Activated CD4-positive, CD25-positive, alpha-beta regulatory T cell treated with anti-CD3 and anti-CD28 coated beads, Interleukin-2, amount 50 U/mL, for 72 hours (primary cell): Measurements from ENCODE around the gene LMTK2.
"Not testable (repeated sequence)": the region's sequence is repeated elsewhere in the genome, so short reads cannot be mapped to it uniquely, and the experiment has no call there.

ENCODE experiments used
- DNase-seq: peaks from one replicate; pipeline ENCODE4 v3.0.0; 2021

The LMTK2 gene

DNA sequence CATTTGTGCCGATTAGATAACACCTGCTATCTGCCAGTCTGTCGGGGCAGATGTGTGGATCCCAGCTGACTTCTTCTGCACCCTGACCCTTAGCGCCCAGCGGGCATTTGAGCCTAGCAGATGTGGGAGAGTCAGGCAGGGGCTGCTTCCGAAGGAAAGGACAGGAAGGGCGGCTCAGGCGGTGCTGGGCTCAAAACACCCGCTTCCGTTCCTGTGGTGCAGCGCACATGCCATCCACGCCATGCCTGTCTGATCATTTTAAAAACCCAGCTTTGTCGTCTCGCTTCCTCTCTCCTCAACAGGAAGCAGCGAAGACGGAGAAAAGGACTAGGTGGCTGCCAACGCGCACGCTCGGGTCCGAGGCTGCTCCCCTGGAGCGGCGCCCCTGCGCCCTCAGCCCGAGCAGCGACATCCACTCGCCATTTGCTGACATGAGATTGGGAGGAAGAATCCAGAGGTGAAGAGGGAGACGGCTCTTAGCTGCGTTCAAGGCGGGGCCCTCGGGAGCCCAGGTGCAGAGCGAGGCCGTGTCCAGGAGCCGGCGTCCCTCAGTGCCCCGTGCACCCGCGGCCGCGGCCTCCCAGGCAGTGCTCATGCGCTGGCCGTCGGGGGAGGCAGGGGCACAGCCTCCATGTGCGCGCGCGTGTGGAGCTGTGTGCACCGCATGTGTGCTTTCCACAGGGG lies 98.6 kb downstream of the LMTK2 start:
- no peak for DNase-seq

DNA sequence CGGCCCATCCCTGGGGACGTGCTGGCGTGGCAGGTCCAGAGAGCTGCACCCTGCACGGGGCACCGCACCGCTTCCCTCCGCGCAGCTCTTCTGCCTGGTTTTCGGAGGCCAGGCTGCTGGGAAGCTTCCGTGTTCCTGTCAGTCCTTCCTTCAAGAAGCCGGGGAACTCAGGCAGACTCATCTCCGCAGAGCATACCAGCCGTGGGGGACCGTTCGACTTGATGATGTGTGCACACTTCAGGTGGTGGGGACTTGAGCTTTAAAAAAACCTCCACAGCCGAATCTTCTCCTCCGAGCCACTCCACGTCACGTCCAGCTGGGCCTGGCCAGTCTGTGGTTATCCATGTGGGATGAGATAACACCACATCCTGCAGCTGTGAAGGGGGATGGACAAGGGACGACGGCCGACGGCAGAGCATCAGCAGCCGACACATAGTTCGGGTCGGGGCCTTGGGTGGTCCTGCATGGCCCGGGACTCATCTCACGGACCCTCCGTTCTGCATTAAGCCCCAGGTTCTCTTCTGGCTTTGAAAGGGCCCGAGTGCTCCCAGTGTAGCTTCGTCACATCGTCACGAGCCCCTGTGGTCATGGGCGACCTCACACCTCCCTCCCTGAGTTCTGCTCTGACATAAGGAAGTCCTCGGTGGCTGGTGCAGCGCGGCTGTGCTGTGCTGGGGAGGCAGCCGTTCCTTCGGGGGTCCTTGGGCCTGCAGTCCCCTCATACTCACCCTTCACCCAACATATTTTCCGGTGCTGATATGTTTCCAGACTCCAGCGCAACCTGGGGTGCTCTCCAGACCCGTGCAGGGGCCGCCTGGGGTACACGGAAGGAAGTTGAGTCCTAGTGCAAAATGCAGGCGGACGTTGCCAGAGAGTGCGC lies 100.0 kb downstream of the LMTK2 start:
- no peak for DNase-seq

DNA sequence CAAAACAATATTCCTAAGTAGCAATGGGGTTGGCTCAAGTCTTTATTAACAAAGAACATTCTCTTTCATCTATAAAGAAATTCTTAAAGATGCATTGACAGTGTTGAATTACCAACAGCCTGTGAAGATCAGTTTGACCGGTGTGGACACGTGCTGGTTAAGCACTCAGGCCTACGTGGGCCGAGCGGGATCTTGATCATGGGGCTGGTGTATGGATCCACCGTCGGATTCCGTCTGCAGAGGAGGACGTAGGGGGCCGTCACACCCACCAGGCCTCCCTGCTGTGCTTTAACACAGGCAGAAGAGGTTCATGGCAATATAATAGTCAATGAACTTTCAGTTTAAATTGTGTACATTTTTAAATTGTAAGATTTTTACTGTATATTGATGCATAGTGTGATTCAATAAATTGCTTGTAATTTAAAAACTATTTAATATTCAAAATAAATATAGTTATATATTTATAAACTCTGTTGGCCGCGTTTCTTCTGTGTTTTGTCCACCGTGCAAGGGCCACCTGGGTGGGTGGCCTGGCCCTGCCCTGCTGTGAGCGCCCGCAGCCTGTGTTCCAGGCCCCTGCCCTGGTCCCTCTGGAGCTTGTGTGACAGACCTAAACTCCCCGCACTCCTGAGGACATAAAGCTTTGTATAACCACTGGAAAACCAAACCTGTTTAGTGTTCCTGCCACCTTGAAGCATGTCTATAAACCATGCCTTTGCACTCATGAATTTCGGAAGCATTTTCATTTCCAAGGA lies 102.7 kb downstream of the LMTK2 start:
- DNase-seq: no peak

DNA sequence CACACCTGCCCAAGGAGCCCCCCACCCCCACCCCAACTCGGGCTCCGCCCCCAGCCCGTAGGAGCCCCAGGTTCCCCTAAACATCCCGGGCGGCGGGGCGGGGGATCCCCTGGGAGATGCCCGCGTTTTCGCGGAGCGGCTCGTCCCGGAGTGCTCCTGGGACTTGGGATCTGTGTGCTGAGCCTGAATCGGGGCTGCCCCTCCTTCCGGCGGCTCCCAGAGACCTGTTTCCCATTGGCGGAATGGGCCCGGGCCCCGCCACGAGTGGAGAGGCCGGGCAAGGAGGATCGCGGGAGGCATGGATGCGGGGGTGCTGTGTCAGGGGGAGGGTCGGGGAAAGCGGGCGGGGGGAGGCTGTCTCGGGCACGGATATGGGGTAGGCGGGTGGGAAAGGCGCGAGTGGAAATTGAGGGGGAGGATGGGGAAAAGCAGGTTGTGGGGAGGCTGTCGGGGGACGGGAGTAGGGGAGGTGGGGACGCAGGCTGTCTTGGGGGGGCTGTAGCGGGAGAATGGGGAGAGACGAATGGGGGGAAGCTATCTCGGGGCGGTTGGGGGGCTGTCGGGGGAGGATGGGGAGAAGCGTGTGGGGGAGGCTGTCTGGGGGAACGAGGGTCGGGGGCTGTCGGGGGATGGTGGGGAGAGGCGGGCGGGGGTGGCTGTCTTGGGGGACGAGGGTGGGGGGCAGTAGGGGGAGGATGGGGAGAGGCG lies 104.0 kb downstream of the LMTK2 start:
- DNase-seq: no peak

DNA sequence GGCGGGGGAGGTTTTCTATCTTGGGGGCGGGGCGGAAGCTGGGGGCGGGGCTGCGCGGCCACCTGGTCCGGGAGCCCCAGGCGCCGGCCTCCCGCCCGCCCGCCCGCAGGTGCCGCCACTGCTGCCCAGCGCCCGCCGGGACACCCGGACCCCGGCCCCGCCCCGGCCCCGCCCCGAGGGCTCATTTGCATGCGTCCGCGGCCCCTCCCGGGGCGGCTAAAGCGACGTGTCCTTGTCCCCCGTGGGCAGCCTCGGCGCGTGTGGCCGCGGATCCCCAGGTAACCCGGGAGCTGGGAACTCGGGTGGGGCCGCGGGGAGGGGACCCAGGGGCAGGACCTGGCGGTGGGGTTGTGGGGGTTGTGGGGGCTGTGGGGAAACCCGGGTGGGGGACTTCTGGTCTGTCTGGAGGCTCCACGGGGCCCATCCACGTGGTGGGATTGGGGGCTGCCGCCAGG lies 104.6 kb downstream of the LMTK2 start, which contains the start of gene BHLHA15:
TSS of gene BHLHA15 (plus strand) at position 219 of the 455 bp plus-strand sequence. CDS start 871 bp downstream, outside the sequence.
- no peak for DNase-seq

DNA sequence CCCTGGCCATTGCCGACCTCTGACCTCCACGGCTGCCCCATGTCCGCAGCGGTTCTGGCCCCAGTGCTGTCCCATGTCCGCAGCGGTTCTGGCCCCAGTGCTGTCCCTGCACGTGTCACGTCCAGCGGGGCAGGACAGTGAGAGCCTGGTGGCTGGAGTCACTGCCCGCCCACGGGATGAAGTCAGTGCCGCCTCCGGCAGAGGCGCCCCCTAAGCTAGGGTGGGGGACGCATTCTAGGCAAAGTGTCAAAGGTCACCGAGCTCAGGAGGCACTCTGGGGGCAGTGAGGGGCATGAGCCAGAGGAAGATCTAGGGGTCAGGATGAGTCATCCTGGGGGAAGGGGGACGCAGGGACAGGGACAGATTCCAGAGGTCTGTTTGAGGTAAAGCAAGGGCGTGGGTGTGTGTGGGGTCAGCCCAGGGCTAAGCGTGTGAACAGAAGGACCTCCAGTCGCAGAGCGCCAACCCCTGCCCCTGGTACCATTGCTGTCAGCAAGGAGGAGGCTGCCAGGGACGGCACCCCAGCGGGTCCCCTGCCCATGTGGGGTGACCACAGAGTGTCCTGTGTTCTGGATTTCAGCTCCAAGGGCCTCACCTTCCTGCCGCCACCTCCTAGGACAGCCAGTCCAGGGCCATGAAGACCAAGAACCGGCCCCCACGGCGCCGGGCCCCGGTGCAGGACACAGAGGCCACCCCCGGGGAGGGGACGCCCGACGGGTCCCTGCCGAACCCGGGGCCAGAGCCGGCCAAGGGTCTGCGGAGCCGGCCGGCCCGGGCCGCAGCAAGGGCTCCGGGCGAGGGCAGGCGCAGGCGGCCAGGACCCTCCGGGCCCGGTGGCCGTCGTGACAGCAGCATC lies 105.2 kb downstream of the LMTK2 start:
- DNase-seq: no peak

DNA sequence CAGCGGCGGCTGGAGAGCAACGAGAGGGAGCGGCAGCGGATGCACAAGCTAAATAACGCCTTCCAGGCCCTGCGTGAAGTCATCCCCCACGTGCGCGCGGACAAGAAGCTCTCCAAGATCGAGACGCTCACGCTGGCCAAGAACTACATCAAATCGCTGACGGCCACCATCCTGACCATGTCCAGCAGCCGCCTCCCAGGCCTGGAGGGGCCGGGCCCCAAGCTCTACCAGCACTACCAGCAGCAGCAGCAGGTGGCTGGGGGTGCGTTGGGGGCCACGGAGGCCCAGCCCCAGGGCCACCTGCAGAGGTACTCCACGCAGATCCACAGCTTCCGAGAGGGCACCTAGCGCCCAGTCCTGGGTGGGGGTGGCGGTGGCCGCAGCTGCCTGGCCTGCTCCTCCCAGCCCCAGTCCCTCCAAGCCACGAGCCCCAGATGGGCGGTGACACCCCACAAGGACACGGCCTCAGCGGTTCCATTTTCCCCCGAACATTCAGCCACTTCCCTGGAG lies 105.9 kb downstream of the LMTK2 start:
- peak; percentile 26 for DNase-seq

DNA sequence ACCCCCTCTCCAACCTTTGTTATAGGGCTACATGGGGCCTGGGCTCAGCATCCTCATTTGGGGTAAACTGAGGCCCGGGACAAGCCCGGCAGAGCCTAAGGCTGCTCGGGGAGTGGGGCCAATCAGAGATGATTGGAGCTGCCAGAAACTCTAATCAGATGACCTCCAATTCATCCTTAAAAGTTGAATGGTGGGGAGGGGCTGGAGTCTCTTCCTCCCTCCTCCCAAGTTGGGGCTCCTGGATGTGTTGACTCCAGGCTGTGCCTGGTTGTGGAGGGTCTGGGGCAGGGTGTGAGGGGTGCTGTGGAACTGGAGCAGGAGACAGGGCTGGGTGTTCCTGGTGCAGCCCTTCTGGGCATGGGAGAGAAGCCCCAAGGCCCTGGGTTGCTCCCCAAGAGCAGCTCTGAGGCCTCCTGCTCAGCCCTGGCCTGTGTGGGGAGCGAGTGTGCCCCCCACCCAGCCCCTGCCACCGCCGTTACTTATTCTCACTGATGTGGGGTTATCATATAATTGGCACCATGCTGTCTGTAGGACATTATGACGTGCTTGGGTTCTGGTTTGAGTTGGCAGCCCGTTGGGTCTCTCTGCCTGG lies 106.7 kb downstream of the LMTK2 start:
- no peak for DNase-seq

DNA sequence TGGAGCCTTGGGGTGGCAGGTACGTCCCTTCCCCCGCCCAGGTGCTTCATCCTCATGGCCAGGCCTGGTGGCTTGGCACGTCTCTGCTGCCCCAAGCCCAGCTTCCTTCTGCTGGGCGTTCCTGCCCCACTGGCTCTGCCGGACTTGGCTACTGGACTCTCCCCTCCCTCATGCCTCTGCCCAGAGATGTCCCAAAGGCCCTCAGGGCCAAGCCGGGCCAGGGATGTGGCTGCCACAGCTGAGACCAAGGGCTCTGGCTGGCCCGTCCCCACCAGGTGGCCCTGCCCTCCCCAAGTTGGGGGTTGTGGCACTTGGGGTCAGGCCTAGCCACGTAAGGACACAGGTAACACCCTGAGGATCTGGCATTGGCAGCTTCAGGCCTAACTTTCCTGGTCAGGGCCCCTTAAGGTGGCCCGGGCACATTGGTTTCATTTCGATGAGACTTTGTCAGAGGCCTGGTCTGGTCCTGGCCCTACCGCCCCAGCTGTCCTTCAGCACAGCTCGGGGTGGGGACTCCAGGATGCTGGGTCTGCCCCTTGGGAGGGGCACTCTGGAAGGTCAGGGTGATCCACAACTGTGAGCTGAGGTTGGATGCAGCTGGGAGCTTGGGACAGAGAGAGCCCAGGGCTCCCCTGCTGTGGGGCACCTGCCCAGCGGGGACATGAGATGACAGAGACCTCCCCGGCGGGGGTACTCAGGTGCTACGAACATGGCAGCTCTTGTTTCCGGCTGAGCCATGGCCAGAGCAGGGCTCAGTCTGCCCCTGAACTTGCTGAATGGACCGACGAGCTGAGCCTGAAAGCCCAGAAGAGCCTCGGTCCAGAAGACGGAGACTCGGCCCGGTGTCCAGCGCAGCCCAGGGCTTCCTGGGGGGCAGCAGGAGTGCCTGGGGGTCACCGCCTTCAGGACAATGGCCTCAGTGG lies 107.5 kb downstream of the LMTK2 start:
- DNase-seq: no peak

DNA sequence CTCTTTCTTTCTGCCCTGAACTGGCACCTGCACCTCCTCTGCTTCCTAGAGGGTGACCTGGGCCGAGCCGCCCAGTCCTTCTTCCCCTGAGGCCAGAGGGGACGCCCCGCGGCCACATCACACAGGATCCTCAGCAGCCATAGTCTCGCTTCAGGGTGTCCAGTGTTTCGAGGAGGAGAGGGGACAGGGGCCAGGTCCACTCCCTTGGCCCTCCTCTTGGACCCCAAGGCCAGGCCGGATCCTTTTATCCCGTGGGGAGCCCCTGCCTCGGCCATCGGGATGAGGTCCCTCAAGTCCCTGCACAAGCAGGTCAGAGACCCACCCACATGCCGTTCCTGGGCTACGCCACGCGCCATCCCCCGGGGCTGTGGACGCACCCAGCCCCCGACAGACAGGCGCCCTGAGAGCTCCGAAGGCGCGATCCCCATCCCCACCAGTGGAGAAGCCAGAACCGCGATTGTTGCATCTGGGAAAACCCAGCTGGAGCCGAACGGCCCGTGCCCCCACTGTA lies 108.2 kb downstream of the LMTK2 start:
- no peak for DNase-seq

DNA sequence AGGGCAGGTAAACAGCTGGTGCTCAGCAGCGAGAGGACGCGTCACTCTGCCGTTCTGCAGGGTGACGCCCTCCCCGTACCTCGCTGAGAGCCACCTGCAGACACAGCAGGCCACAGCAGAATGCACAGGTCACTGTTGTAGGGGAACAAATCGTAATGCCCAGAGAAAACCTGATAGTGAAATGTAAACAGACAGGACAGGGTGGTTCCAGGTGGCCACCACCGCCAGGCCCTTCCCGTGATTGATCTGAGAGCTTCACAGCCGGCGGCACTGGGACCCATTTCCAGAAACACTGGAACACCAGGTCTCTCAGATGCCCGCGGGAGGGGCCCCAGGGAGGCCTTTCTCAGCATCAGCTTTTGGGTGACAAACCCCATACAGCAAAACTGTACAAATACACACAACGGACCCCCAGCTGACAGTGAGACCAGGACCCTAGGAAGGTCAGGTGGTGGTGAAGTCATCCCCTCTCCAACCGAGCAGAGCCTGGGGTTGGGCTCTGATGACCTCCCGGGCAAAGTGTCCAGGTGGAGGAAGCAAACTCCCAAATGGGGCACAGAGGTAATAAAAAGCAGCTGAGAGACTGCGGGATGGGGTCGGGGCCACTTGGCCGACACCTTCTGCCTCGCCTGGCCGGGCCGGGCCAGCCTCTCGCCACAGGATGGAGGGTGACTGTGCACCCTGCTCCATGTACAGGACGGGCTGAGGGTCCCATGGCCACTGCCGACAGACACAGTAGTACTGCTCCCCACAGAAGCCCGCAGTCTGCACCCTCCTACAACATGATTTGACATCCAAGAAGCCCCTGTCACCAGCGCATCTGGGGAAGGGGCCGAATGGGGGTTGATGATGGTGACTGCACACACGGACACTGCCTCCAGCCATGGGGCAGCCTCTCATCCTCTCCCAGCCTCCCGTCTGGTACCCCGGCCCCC lies 109.2 kb downstream of the LMTK2 start:
- DNase-seq: no peak

DNA sequence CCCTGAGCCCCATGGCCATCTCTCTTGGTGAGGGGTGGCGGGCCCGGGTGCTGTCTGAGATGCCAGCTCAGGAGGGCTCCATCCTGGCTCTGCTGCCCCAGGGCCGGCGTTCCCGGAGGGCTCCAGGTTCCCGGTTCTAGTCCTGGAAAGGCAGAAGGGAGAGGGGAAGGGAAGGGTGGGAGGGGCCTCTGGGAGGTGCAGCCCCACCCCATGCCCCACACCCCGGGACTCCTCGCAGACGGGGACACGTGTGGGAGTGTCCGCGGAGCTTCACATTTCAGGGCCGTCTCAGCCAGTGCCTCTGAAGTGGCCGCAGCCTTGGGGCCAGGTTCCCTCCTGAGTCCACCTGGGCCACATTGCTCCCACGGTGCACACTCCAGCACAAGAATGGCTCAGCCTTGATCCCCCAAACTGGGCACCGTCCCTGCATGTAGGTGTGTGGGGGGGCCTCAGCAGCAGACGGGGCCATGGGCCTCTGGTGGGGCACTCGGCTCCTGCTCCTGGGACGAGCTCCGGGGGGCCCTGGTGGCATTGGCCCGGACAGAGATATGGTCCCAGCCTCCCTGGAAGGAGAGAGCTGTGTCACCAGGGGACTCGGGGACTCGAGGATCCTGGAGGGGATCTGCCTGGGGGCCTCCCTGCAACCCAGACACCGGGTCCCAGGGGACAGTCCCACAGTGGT lies 110.4 kb downstream of the LMTK2 start:
- no peak for DNase-seq

DNA sequence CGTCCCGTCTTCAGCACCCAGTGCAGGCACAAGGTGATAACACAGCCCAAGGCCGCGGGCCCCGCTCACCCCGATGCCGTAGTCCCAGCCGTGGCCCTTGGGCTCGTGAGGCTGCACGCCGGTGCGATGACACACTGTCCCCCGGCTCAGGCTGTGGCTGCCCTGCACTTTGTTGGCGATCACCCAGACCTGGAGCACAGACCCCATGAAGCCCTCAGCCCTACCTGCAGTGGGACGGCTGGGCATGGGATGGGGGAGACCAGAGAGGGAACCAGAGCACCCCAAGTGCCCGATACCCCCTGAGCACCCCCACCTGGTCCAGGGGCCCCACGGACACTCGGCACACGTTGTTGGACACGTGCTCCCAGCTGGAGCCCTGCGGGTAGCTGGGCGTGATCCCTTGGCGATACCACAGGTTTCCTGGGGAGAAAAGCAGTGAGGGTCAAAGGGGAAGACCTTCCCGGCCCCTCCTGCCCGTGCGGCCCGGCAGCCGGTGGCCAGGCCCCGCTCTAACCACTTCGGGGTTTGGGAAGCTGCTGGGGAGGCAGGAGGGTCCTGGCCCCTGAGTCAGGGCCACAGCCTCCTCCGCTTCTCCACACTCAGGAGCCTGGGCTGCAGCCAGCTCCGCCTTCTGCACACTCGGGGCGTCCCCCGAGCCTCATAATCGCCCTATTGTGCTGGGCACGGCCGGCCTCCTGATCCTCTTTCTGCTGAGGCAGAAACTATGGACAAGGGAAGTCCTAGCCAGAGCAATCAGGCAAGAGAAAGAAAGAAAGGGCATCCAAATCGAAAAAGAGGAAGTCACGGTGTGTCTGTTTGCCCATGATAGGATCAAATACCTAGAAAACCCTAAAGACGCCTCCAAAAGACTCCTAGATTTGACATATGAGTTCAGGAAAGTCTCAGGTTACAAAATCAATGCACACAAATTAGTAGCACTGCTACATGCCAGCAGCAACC lies 111.2 kb downstream of the LMTK2 start:
- DNase-seq: no peak

DNA sequence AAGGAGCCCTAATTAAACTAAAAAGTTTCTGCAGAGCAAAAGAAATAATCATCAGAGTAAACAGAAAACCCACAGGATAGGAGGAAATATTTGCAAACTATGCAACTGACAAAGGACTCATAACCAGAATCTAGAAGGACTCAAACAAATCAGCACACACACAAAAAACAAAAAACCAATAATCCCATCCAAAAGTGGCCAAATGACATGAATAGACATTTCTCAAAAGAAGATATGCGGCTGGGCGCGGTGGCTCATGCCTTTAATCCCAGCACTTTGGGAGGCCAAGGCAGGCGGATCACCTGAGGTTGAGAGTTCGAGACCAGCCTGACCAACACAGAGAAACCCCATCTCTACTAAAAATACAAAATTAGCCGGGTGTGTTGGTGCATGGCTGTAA lies 112.7 kb downstream of the LMTK2 start:
- DNase-seq: not testable (repeated sequence)

DNA sequence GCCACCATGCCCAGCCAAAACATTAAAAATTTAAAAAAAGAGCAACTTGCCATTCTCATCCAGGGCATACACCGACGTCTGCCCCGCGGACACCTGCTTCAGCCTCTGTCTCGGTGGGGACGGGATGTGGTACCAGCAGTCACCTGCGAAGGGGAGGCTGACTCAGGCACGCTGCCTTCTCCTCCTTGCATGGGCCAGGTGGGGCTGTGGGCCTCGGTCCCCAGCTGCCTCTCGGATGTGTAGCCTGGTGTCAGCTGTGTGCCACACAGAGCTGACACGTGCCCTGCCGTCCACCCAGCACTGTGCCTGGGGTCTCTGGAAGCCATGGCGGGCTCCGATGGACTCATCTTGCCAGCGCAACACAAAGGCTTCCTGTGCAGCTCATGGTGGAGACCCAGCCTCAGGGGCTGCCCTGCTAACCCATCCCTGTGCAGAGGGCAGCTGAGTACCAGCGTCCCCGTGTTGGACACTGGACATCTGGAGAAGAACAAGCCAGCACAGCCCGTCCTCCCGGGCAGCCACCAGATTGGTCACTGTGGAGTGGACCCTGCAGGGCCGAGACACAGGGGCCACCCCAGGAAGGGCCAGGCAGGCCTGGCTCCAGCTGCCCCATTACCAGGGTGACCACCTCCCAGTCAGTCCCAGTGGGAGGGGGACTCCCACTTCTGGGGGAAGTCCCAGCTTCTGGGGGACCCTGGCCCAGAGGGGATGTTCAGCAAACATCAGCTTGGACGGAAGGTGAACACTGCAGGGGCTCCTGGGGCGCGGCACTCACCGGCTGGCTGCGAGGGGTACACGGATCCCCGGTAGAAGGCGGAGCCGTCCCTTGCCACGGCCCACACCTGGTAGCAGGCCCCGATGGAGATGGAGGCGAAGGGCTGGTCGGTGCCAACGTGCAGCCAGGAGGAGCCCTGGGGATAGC lies 115.2 kb downstream of the LMTK2 start:
- DNase-seq: no peak
